SK-N-MC (cell line): Measurements from ENCODE around the gene NODAL.

Experiments
- DNase-seq: peaks from one replicate; pipeline ENCODE4 v3.0.0-alpha.2; 2011; ENCODE audit warnings: low read depth, low spot score
- H3K27ac ChIP-seq: fragments of 200-600 bp; sonication (generic); 2 replicates; pipeline ENCODE4 v1.5.1; 2016; ENCODE audit warnings: mixed run types
- H3K36me3 ChIP-seq: fragments of 200-600 bp; sonication (generic); 2 replicates; pipeline ENCODE4 v1.6.1; 2017; ENCODE audit warnings: antibody characterized with exemption, low read length, mixed read lengths; ENCODE audit not compliant: insufficient read depth
- H3K4me3 ChIP-seq: fragments of 200-600 bp; sonication (generic); 2 replicates; pipeline ENCODE4 v1.5.1; 2016
- H3K9ac ChIP-seq: fragments of 200-600 bp; sonication (generic); 2 replicates; pipeline ENCODE4 v1.8.0; 2017; ENCODE audit warnings: mixed run types, mixed read lengths; ENCODE audit not compliant: insufficient read length
- H3K9me3 ChIP-seq: fragments of 200-600 bp; sonication (generic); 2 replicates; pipeline ENCODE4 v1.6.1; 2017; ENCODE audit warnings: low read depth, mild to moderate bottlenecking, antibody characterized with exemption, low read length, moderate library complexity, mixed read lengths
- EZH2 ChIP-seq: fragments of 200-600 bp; sonication (generic); IDR thresholded peaks from one replicate; pipeline ENCODE4 v1.6.1; 2017; ENCODE audit warnings: antibody characterized with exemption
- FOXP2 ChIP-seq: optimal IDR thresholded peaks from 2 replicates; pipeline ENCODE3; 2011; ENCODE audit warnings: mild to moderate bottlenecking, moderate library complexity; ENCODE audit not compliant: insufficient read depth; ENCODE audit errors: extremely low read length, control extremely low read depth
- POLR2AphosphoS5 ChIP-seq: IDR thresholded peaks from 2 replicates; pipeline ENCODE4 v1.6.1; 2012; ENCODE audit warnings: mild to moderate bottlenecking, low read depth, low read length, borderline replicate concordance

NODAL gene

DNA sequence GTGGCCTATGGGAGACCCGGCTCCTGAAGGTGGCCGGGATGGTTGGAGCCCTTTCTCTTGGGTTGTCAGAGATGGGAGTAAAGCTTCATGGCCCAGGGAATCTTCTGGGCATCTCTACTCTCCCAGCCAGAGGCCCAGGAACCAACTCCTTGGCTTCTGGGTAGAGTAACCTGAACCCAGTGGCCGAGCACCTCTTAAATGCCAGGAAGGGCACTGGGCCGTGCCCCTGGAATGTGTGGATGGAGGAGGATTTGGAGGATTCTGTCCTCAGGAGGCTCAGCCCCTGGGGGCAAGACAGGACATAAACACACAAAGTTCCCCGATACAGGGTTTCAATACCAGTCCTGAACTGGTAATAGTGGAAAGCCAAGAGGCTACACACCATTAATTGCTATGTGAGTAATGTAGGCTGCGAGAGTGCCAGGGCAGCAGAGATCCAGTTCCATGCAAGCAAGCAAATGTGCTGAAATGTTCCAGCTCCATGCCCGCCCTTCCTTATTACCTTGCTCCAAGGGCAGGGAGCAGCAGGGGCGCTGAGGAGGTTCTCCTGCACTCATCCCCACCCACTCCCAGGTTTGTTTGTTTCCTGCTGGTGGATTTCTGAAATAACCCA, 38.3 kb upstream of the NODAL start:
- TF ChIP-seq POLR2AphosphoS5 (no peak), FOXP2 (no peak), EZH2 (no peak)
- no peak for DNase-seq
- Histone ChIP-seq H3K9ac (no peak overlapping the region), H3K4me3 (peak overlapping the region; percentile 79), H3K36me3 (no peaks in the 10 kb centered on the region), H3K27ac (no peak overlapping the region), H3K9me3 (no peaks in the 10 kb centered on the region)

DNA sequence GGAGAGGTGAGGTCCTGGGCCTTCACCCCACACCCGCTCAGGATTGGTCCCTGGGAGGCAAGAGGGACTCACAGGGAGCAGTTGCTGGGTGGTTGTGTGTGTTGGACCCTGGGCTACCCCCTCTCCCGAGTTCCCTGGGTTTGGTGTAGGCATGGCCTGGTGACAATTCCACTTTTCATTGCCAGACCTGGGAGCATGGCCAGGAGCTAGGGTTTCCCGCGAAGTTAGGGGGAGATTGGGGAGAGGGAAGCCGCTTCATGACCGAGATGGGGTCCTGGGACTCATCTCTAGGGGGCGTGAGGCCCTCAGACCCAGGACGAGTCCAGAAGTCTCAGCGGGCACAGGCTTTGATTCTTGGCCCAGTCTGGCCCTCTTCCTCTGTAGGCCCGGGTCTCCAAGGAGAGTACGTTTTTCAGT, 37.7 kb upstream of the NODAL start:
- Histone ChIP-seq H3K27ac (no peak overlapping the region), H3K4me3 (peak overlapping the region; percentile 79), H3K9me3 (no peaks in the 10 kb centered on the region), H3K36me3 (no peaks in the 10 kb centered on the region), H3K9ac (peak overlapping the region; percentile 62)
- DNase-seq: no peak
- TF ChIP-seq FOXP2 (no peak), POLR2AphosphoS5 (no peak), EZH2 (no peak)

DNA sequence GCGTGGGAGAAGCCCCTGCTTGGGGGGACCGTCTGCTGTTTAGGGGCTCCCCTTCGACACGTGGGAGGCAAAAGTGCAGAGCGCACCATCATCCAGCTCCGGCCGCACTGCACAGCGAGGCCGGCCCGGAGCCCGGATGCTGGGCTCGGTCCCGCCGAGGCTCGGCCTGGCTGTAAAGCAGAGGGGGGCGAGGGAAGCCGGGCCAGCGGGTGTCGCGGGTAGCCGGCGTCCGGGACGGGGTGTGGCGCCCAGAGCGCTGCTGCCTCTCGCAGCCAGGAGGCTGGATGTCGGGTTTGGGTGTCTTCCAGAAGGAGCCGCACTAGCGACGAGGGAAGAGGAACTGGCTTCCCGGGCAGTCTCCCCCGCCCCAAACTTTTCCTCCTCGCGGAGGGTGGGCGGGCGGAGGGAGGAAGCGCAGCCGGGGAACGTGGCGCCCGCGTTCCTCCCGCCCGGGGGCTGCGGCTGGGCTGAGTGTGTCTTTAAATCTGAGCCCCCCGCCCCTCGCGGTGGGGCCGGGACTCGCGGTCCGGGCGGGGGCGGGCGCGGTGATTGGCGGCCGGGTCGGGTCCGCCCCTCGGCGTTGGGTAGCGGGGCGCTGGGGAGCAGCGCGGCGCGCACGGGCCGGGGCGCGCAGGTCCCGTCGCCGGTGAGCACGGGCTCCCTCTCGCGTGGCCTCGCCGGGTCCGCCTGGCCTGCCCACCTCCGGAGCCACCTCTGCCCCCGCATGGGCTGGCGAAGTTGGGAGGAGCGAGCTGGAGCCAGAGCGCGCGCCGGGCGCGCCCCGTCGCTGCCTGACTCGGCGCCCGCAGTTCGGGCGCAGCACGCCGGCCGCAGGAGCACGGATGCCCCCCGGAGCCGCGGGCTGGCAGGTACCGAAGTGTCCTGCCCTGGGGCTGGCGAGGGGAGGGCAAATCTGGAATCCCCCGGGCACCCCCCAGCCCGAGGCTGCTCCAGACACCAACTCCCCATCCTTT, 37.0 kb upstream of the NODAL start, which contains the start of gene PALD1:
Gene PALD1 (plus strand): TSS at position 577 of the 974 bp plus-strand sequence. CDS start 47,185 bp downstream, outside the sequence.
- Histone ChIP-seq H3K36me3 (no peaks in the 10 kb centered on the region), H3K9ac (peak within 1 kb of the TSS; percentile 62), H3K9me3 (no peaks in the 10 kb centered on the region), H3K4me3 (peak within 1 kb of the TSS; percentile 79), H3K27ac (no peak within 1 kb of the TSS)
- DNase-seq: no peak
- TF ChIP-seq EZH2 (no peak), POLR2AphosphoS5 (peak; percentile 16; the same call in 1 of the 2 replicates), FOXP2 (no peak)

DNA sequence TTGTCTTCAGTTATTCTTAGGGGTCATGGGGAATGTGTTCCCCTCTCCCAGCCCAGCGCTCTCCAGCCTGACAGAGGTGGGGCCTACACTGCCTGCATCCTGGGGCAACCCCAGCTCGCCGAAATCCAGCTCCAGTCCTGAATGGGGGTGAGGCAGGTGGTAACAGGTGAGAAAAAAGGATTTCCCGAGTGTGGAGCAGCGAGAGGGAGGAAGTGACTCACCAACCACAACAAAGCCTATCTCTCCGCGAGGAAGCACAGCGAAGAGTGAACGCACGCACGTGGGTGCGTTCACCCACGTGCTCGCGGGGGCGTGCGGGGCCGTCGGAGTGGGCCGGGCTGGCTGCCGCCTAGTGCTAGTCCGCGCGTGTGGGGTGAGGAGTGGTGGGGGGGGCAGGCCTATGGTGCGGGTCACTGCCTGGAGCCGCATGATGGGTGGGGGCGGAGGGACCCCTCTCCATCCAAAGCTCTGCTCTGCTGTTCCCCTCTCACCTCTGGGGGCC, 36.2 kb upstream of the NODAL start:
- H3K27ac ChIP-seq: no peak overlapping the region
- H3K9me3 ChIP-seq: no peaks in the 10 kb centered on the region
- no peaks in the 10 kb centered on the region for H3K36me3 ChIP-seq
- no peak for TF ChIP-seq FOXP2
- no peak for TF ChIP-seq EZH2
- no peak for TF ChIP-seq POLR2AphosphoS5
- H3K9ac ChIP-seq: peak overlapping the region; percentile 45
- peak overlapping the region; percentile 79 for H3K4me3 ChIP-seq
- DNase-seq: no peak

DNA sequence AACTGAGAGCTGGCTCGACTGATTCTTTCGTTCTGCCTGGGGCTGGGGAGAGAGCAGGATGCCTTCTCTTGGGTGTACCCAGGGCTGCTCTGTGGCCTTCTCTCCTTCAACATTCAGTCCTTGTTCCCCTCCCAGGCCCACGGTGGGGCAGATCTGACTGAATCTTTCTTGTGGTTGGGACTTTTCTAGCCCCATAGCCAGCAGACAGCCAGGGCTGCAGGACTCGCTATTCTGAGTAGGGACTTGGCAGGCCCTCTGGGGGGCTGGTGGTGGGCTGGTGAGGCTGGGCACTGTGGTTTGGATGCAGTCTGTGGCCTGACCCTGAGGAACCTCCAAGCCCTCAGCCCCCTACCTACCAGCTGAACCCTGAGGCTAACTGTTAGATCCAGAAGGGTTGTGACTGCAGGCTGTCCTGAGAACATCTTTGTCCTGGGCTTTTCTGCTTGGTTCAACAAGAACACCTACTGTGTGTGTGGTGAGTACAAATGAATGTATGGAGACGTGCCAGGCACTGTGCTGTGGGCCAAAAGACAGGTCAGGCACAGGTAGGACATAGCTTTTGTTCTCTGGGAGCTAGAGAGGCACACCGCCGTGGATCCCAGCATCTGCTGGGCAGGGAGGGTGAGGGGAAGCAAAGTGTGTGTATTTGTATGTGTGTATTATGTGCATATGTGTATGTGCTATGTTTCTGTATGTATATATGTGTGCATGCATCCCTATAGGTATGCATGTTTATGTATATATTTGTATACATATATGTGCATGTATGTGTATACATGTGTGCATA, 35.0 kb upstream of the NODAL start:
- no peaks in the 10 kb centered on the region for H3K9me3 ChIP-seq
- H3K27ac ChIP-seq: no peak overlapping the region
- DNase-seq: no peak
- H3K36me3 ChIP-seq: no peaks in the 10 kb centered on the region
- TF ChIP-seq POLR2AphosphoS5: no peak
- TF ChIP-seq FOXP2: no peak
- TF ChIP-seq EZH2: no peak
- H3K9ac ChIP-seq: no peak overlapping the region
- no peak overlapping the region for H3K4me3 ChIP-seq

DNA sequence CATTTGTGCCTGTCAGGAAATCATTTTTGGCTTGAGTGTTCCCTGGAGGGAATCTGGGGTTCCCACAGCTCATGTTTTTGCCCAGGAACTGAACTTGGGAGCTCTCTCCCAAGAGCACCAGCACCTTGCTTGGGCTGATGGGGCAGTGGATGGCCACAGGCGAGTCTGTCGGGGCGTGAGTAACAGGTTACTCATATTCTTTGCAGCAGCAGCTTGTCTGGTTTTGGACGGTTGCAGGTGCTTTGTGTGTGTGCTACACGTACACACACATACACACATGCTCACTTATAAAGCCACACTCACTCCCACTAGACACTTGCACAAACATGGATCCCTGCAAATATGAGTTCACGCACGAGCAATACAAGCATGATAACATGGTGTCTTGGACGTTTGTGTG, 34.2 kb upstream of the NODAL start:
- no peaks in the 10 kb centered on the region for H3K9me3 ChIP-seq
- TF ChIP-seq FOXP2: no peak
- TF ChIP-seq POLR2AphosphoS5: no peak
- no peak for TF ChIP-seq EZH2
- no peak overlapping the region for H3K9ac ChIP-seq
- H3K36me3 ChIP-seq: no peaks in the 10 kb centered on the region
- no peak overlapping the region for H3K4me3 ChIP-seq
- no peak for DNase-seq
- H3K27ac ChIP-seq: no peak overlapping the region

DNA sequence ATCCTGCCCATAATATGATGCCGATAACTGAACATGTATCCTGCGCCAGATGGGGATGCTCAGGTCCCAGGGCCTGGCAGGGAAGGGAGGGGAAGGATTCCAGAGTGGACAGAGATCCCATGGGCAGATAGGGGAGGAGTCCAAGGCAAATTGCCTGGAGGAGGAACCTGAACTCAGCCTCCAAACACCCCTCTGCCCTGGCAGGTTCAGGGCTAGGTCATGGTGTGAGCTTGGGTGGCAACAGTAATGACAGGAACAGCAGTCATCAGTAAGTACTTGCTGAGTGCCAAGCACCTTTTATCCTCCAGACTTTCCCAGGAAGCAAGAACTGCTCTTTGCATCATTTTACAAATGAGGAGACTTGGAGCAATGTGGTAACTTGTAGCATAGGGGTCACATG, 33.3 kb upstream of the NODAL start:
- H3K9ac ChIP-seq: no peak overlapping the region
- H3K4me3 ChIP-seq: no peak overlapping the region
- no peak for DNase-seq
- no peaks in the 10 kb centered on the region for H3K9me3 ChIP-seq
- TF ChIP-seq FOXP2 (no peak), EZH2 (no peak), POLR2AphosphoS5 (no peak)
- H3K36me3 ChIP-seq: no peaks in the 10 kb centered on the region
- H3K27ac ChIP-seq: no peak overlapping the region
